CD14-positive monocyte (primary cell): ENCODE measurements around the gene ZNF407. TPM values are rescaled to one million over a fixed set of nuclear protein-coding genes. Genes with fewer than 3 reads are reported as not detected.
A peak's percentile ranks its signal among the peaks of the same experiment; 100 is the strongest.

Experiments
- DNase-seq, 3 donors: peaks; one replicate each; pipeline ENCODE4 v3.0.0-alpha.2; 2011 to 2022
- H2AFZ ChIP-seq: 2 replicates; pipeline ENCODE4 v1.6.0; 2012; ENCODE audit warnings: mild to moderate bottlenecking, low read depth, low read length, inconsistent platforms; ENCODE audit not compliant: insufficient read depth, poor library complexity, severe bottlenecking
- H3K27ac ChIP-seq, 2 donors: 1 replicate in 1 of 2; 2 replicates in 1 of 2; pipeline ENCODE4 v1.5.1; 2012 to 2013; ENCODE audit warnings: low read length in 2 of 2, control low read depth in 1 of 2, inconsistent platforms in 1 of 2, low read depth in 1 of 2, mild to moderate bottlenecking in 1 of 2
- H3K27me3 ChIP-seq, 2 donors: one replicate each; pipeline versions ENCODE4 v1.6.0 to v1.6.1; 2011 to 2013; ENCODE audit warnings: low read length in 2 of 2; ENCODE audit not compliant: control insufficient read depth in 2 of 2, insufficient read depth in 2 of 2
- H3K36me3 ChIP-seq, 2 donors: replicated peaks in 1 of 2; 1 replicate in 1 of 2; 2 replicates in 1 of 2; pipeline versions ENCODE4 v1.5.1 to v1.6.1; 2012 to 2013; ENCODE audit warnings: low read length in 2 of 2, control low read depth in 1 of 2, inconsistent platforms in 1 of 2, mild to moderate bottlenecking in 1 of 2; ENCODE audit not compliant: insufficient read depth in 2 of 2, control insufficient read depth in 1 of 2
- H3K4me1 ChIP-seq, 2 donors: 1 replicate in 1 of 2; 2 replicates in 1 of 2; pipeline versions ENCODE4 v1.5.1 to v1.6.1; 2012 to 2013; ENCODE audit warnings: low read length in 2 of 2, control low read depth in 1 of 2, inconsistent platforms in 1 of 2, mild to moderate bottlenecking in 1 of 2, moderate library complexity in 1 of 2; ENCODE audit not compliant: insufficient read depth in 2 of 2, control insufficient read depth in 1 of 2
- H3K4me2 ChIP-seq: replicated peaks from 2 replicates; pipeline ENCODE3; 2012; ENCODE audit warnings: low read length, moderate library complexity, mild to moderate bottlenecking; ENCODE audit not compliant: poor library complexity, severe bottlenecking; ENCODE audit errors: extremely low read depth
- H3K4me3 ChIP-seq, 3 experiments: fragments of 200-600 bp in 1 of 3; sonication (generic) in 1 of 3; replicated peaks in 1 of 3; 1 replicate in 2 of 3; 2 replicates in 1 of 3; pipeline ENCODE4 v1.5.1; 2011 to 2013; ENCODE audit warnings: low read length in 3 of 3, mild to moderate bottlenecking in 3 of 3, control low read depth in 2 of 3, low read depth in 2 of 3, inconsistent platforms in 1 of 3, moderate library complexity in 1 of 3
- H3K79me2 ChIP-seq: 2 replicates; pipeline ENCODE4 v1.6.0; 2012; ENCODE audit warnings: mild to moderate bottlenecking, control low read depth, inconsistent platforms, low read length, moderate library complexity; ENCODE audit not compliant: insufficient read depth
- H3K9ac ChIP-seq: 2 replicates; pipeline ENCODE4 v1.6.0; 2017; ENCODE audit warnings: low read length, mild to moderate bottlenecking; ENCODE audit not compliant: insufficient read depth, poor library complexity, severe bottlenecking
- H3K9me3 ChIP-seq, 2 donors: replicated peaks in 1 of 2; 1 replicate in 1 of 2; 2 replicates in 1 of 2; pipeline versions ENCODE4 v1.5.1 to v1.6.1; 2012 to 2013; ENCODE audit warnings: low read length in 2 of 2, control low read depth in 1 of 2; ENCODE audit not compliant: control insufficient read depth in 1 of 2, insufficient read depth in 1 of 2
- H4K20me1 ChIP-seq: 2 replicates; pipeline ENCODE4 v1.6.0; 2012; ENCODE audit warnings: mild to moderate bottlenecking, low read length, control low read depth, moderate library complexity; ENCODE audit not compliant: insufficient read depth
- H3K27ac Mint-ChIP-seq, 7 donors: one replicate each; pipeline ENCODE4 v1.8.0; 2020; ENCODE audit warnings: mild to moderate bottlenecking in 7 of 7, mixed read lengths in 7 of 7, moderate library complexity in 6 of 7, inconsistent platforms in 2 of 7
- H3K27me3 Mint-ChIP-seq, 3 donors: one replicate each; pipeline ENCODE4 v1.8.0; 2021 to 2022; ENCODE audit warnings: low read depth in 3 of 3, mild to moderate bottlenecking in 3 of 3, mixed read lengths in 3 of 3, moderate library complexity in 3 of 3, inconsistent platforms in 1 of 3
- H3K36me3 Mint-ChIP-seq, 2 donors: one replicate each; pipeline ENCODE4 v1.8.0; 2020; ENCODE audit warnings: mixed read lengths in 2 of 2, inconsistent platforms in 1 of 2, mild to moderate bottlenecking in 1 of 2
- H3K4me1 Mint-ChIP-seq: one replicate; pipeline ENCODE4 v1.8.0; 2020; ENCODE audit warnings: mild to moderate bottlenecking, mixed read lengths
- H3K4me3 Mint-ChIP-seq, 2 donors: one replicate each; pipeline ENCODE4 v1.8.0; 2020; ENCODE audit warnings: mild to moderate bottlenecking in 2 of 2, mixed read lengths in 2 of 2, moderate library complexity in 1 of 2
- H3K9me3 Mint-ChIP-seq, 7 donors: one replicate each; pipeline ENCODE4 v1.8.0; 2020 to 2022; ENCODE audit warnings: mixed read lengths in 7 of 7, mild to moderate bottlenecking in 6 of 7, moderate library complexity in 6 of 7, inconsistent platforms in 2 of 7
- CTCF ChIP-seq: fragments of 200-600 bp; IDR thresholded peaks from one replicate; pipeline ENCODE4 v1.8.0; 2022; ENCODE audit warnings: antibody characterized with exemption, mild to moderate bottlenecking
- WGBS: methylation state at CpG from one replicate; pipeline ENCODE4 v1.1.5; 2013; ENCODE audit warnings: missing lambda C conversion rate; ENCODE audit not compliant: insufficient coverage; 5-methylcytosine and 5-hydroxymethylcytosine counted together
- intact Hi-C, 2 donors: fragments of 100-400 bp; cut with micrococcal nuclease; formaldehyde crosslinking; loops; one replicate each; pipeline versions ENCODE4 v1.15.0 to v1.15.1; 2023
- polyA plus RNA-seq, 3 donors: library from polyadenylated mRNA; depleted of rRNA in 1 of 3; unstranded in 2 of 3; stranded (reverse) in 1 of 3; fragments of 300-500 nt in 2 of 3; fragments of >200 nt in 1 of 3; fragmentation: Illumina TruSeq in 2 of 3; gene quantifications; 1 replicate in 2 of 3; 2 replicates in 1 of 3; pipeline ENCODE4 v1.2.3, GENCODE V29; 2012 to 2021

The ZNF407 gene
- polyA plus RNA-seq, 3 donors = 1.3 to 3.6 (median 1.6) TPM

- peak overlapping the region in 2 of 7 donors; percentile 3 to 47 for H3K27ac Mint-ChIP-seq
- no peak overlapping the region for H3K4me3 Mint-ChIP-seq
- H3K27me3 ChIP-seq = no peaks in the 10 kb centered on the region
- no peak overlapping the region for H2AFZ ChIP-seq
- no peaks in the 10 kb centered on the region for H3K36me3 ChIP-seq
- WGBS = no CpG with 5 or more reads among the region's 4 CpGs
- H3K4me3 ChIP-seq = no peak overlapping the region
- H3K4me1 ChIP-seq = peaks cover 0 to 8% of the 10 kb centered on the region in 2 donors
- DNase-seq = peak; percentile 20 to 30 (median 20)
- TF ChIP-seq CTCF = no peak
- H3K36me3 Mint-ChIP-seq = peaks cover 8 to 9% of the 10 kb centered on the region in 2 donors
- no peaks in the 10 kb centered on the region for H3K9me3 Mint-ChIP-seq
- H3K79me2 ChIP-seq = no peaks in the 10 kb centered on the region
- H3K27ac ChIP-seq = no peak overlapping the region
- H3K4me2 ChIP-seq = no peak overlapping the region
- H3K27me3 Mint-ChIP-seq = no peaks in the 10 kb centered on the region
- H3K9me3 ChIP-seq = no peaks in the 10 kb centered on the region
- no peak overlapping the region for H3K9ac ChIP-seq
- intact Hi-C loops = no loop called here
- H4K20me1 ChIP-seq = no peaks in the 10 kb centered on the region
- peaks cover 12% of the 10 kb centered on the region for H3K4me1 Mint-ChIP-seq
These were observed 303.9 kb downstream of the ZNF407 start for GRCh38 chr18:74901362-74902146.

DNA sequence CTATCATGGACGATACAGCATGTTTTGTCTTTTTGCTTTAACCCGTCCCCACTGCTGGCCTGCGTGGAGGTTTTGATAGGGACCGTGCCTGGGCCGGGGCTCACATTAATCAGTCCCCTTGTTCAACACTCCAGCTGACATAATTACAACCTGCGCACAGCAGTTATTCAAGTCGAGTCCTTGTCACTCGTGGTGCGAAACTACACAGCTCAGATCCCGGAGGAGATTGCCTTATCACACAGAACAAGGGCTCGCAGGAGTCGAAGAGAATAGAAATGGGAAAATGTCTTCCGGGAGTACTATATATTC is 304.4 kb downstream of the ZNF407 start:
- intact Hi-C loops = no loop called here
- no peak overlapping the region for H3K4me3 Mint-ChIP-seq
- WGBS = 95% methylated on average over 9 of the region's 13 CpGs

More for the DNA sequence above, 304.4 kb downstream of the ZNF407 start:
- Histone ChIP-seq H3K4me2 (no peak overlapping the region), H3K27ac (no peak overlapping the region), H3K4me1 (peaks cover 0 to 8% of the 10 kb centered on the region in 2 donors), H4K20me1 (no peaks in the 10 kb centered on the region), H3K9me3 (no peaks in the 10 kb centered on the region), H3K36me3 (peaks cover 0 to 3% of the 10 kb centered on the region in 2 donors), H3K27me3 (no peaks in the 10 kb centered on the region), H3K79me2 (no peaks in the 10 kb centered on the region), H2AFZ (no peak overlapping the region), H3K9ac (no peak overlapping the region), H3K4me3 (no peak overlapping the region)
- TF ChIP-seq CTCF = no peak
- DNase-seq = no peak
- Mint-ChIP-seq H3K9me3 (no peaks in the 10 kb centered on the region), H3K27ac (peak overlapping the region in 1 of 7 donors; percentile 58), H3K27me3 (no peaks in the 10 kb centered on the region), H3K36me3 (peaks cover 8 to 9% of the 10 kb centered on the region in 2 donors), H3K4me1 (peaks cover 12% of the 10 kb centered on the region)
